Fibroblast of skin of back (primary cell): ENCODE data around the gene CYP3A7.
"Not testable (repeated sequence)": the region's sequence is repeated elsewhere in the genome, so short reads cannot be mapped to it uniquely, and the experiment has no call there.

Experiments used
- DNase-seq: peaks from one replicate; pipeline ENCODE4 v3.0.0-alpha.2; 2013

Gene CYP3A7

GRCh38 chr7:99741441-99741795 lies 6.4 kb upstream of the CYP3A7 start:
- DNase-seq: no peak

- no peak for DNase-seq
These were observed 5.8 kb upstream of the CYP3A7 start for GRCh38 chr7:99740573-99741440.

- DNase-seq: no peak
These were observed 4.9 kb upstream of the CYP3A7 start for GRCh38 chr7:99739699-99740572.

- no peak for DNase-seq
These were observed 2.7 kb upstream of the CYP3A7 start for GRCh38 chr7:99737726-99738125.

GRCh38 chr7:99736667-99737066 lies 1.7 kb upstream of the CYP3A7 start:
- DNase-seq: not testable (repeated sequence)

- no peak for DNase-seq
These were observed 1.5 kb downstream of the CYP3A7 start for GRCh38 chr7:99733448-99733847.

GRCh38 chr7:99733003-99733402 lies 2.0 kb downstream of the CYP3A7 start:
- DNase-seq: no peak

GRCh38 chr7:99731638-99732374 lies 3.2 kb downstream of the CYP3A7 start:
- DNase-seq: no peak

GRCh38 chr7:99730992-99731391 lies 4.0 kb downstream of the CYP3A7 start:
- no peak for DNase-seq

- DNase-seq: no peak
These were observed 4.7 kb downstream of the CYP3A7 start for GRCh38 chr7:99730238-99730810.

- no peak for DNase-seq
These were observed 5.3 kb downstream of the CYP3A7 start for GRCh38 chr7:99729486-99730237.

GRCh38 chr7:99728615-99729014 lies 6.4 kb downstream of the CYP3A7 start:
- no peak for DNase-seq

GRCh38 chr7:99723201-99723600 lies 11.8 kb downstream of the CYP3A7 start:
- not testable (repeated sequence) for DNase-seq

GRCh38 chr7:99720800-99721595 lies 14.0 kb downstream of the CYP3A7 start:
- no peak for DNase-seq

- no peak for DNase-seq
These were observed 14.8 kb downstream of the CYP3A7 start for GRCh38 chr7:99719996-99720769.

- DNase-seq: no peak
These were observed 20.9 kb downstream of the CYP3A7 start for GRCh38 chr7:99713995-99714570.

- DNase-seq: no peak
These were observed 25.0 kb downstream of the CYP3A7 start for GRCh38 chr7:99709838-99710578.

- DNase-seq: no peak
These were observed 25.7 kb downstream of the CYP3A7 start for GRCh38 chr7:99709260-99709659.

- DNase-seq: peak; percentile 2
These were observed 27.9 kb downstream of the CYP3A7 start for GRCh38 chr7:99707096-99707495.
